Caco-2 (cell line): ENCODE measurements around the gene PADI2. TPM values are rescaled to one million over a fixed set of nuclear protein-coding genes. Genes with fewer than 3 reads are reported as not detected.

Source experiments
- BruUV-seq: library from RNA; stranded (reverse); fragments of 400-500 nt; replicated peaks from 2 replicates; lab custom pipeline; 2021; lab: Mats Ljungman, UMichigan
- CTCF ChIA-PET: fragments of 300-600 bp; sonication (Branson Sonifier 250); formaldehyde crosslinking; loops from one replicate; lab custom pipeline; 2022; ENCODE audit warnings: antibody characterized with exemption; lab: Charles Lee
- POLR2A ChIA-PET: fragments of 300-600 bp; sonication (Branson Sonifier 250); formaldehyde crosslinking; loops from one replicate; lab custom pipeline; 2022; ENCODE audit warnings: antibody characterized with exemption; lab: Charles Lee
- DNase-seq, 2 experiments: peaks; one replicate each; pipeline versions ENCODE4 v3.0.0 to v3.0.0-alpha.2; 2020 to 2022
- H3K27me3 ChIP-seq: replicated peaks from 2 replicates; pipeline ENCODE4 v1.6.0; 2011; ENCODE audit warnings: low read length; ENCODE audit not compliant: control insufficient read depth, insufficient read depth
- H3K36me3 ChIP-seq: 2 replicates; pipeline ENCODE4 v1.5.1; 2011; ENCODE audit warnings: low read length; ENCODE audit not compliant: control insufficient read depth, insufficient read depth
- H3K4me1 ChIP-seq: fragments of 250-450 bp; sonication (Bioruptor Pico); 2 replicates; pipeline ENCODE4 v1.5.1; 2020; ENCODE audit warnings: mild to moderate bottlenecking
- H3K4me3 ChIP-seq: 2 replicates; pipeline ENCODE4 v1.5.1; 2011; ENCODE audit warnings: low read depth, mild to moderate bottlenecking, control low read depth, low read length
- H3K9me3 ChIP-seq: fragments of 250-450 bp; sonication (Bioruptor Pico); 2 replicates; pipeline ENCODE4 v1.5.1; 2020; ENCODE audit warnings: mild to moderate bottlenecking, moderate library complexity
- H3K27ac Mint-ChIP-seq: one replicate; pipeline ENCODE4 v1.8.0; 2022; ENCODE audit warnings: mixed read lengths; ENCODE audit not compliant: unreplicated experiment
- H3K27me3 Mint-ChIP-seq: one replicate; pipeline ENCODE4 v1.8.0; 2022; ENCODE audit warnings: mixed read lengths; ENCODE audit not compliant: insufficient read depth, unreplicated experiment
- H3K36me3 Mint-ChIP-seq: one replicate; pipeline ENCODE4 v1.8.0; 2022; ENCODE audit warnings: mild to moderate bottlenecking, mixed read lengths; ENCODE audit not compliant: insufficient read depth, unreplicated experiment
- H3K4me1 Mint-ChIP-seq: one replicate; pipeline ENCODE4 v1.8.0; 2022; ENCODE audit warnings: low read depth, mixed read lengths; ENCODE audit not compliant: unreplicated experiment
- H3K4me3 Mint-ChIP-seq: one replicate; pipeline ENCODE4 v1.8.0; 2022; ENCODE audit warnings: mild to moderate bottlenecking, moderate library complexity, mixed read lengths; ENCODE audit not compliant: unreplicated experiment
- H3K9me3 Mint-ChIP-seq: one replicate; pipeline ENCODE4 v1.8.0; 2022; ENCODE audit warnings: mixed read lengths; ENCODE audit not compliant: unreplicated experiment
- CTCF ChIP-seq, 2 experiments: fragments of 200-600 bp in 1 of 2; IDR thresholded peaks; 1 replicate in 1 of 2; 2 replicates in 1 of 2; pipeline versions ENCODE4 v1.5.1 to v1.8.0; 2011 to 2022; ENCODE audit warnings: antibody characterized with exemption in 1 of 2, control low read depth in 1 of 2, inconsistent platforms in 1 of 2, low read depth in 1 of 2, low read length in 1 of 2, mild to moderate bottlenecking in 1 of 2, moderate library complexity in 1 of 2; ENCODE audit not compliant: insufficient read depth in 1 of 2, severe bottlenecking in 1 of 2, unreplicated experiment in 1 of 2
- intact Hi-C: fragments of 100-400 bp; cut with micrococcal nuclease; formaldehyde crosslinking; loops from one replicate; pipeline ENCODE4 v1.10.0; 2022; ENCODE audit not compliant: unreplicated experiment
- total RNA-seq: library from RNA; stranded (reverse); gene quantifications from 2 replicates; pipeline ENCODE4 v1.2.3, GENCODE V29; 2022

The PADI2 gene
- total RNA-seq, 1 experiment from 2014 or later = 0.73 TPM

GRCh38 chr1:17161137-17161740 lies 42.0 kb upstream of the PADI2 start:
- Histone ChIP-seq H3K4me1 (no peaks in the 10 kb centered on the region), H3K4me3 (no peak overlapping the region), H3K36me3 (no peaks in the 10 kb centered on the region), H3K27me3 (no peaks in the 10 kb centered on the region), H3K9me3 (peaks cover 3% of the 10 kb centered on the region; the same call in 1 of the 2 replicates)
- Mint-ChIP-seq H3K36me3 (no peaks in the 10 kb centered on the region), H3K4me3 (no peak overlapping the region), H3K4me1 (no peaks in the 10 kb centered on the region), H3K27me3 (peaks cover 6% of the 10 kb centered on the region), H3K9me3 (peaks cover 16% of the 10 kb centered on the region), H3K27ac (no peak overlapping the region)
- BruUV-seq = no TSS peak
- intact Hi-C loops = no loop called here
- TF ChIP-seq CTCF (IDR thresholded peaks at IDR 0.05; ENCODE audit: insufficient read depth in 1 of 2, low read depth in 1 of 2, low read length in 1 of 2, severe bottlenecking in 1 of 2, unreplicated experiment in 1 of 2) = no peak
- POLR2A ChIA-PET = no interaction called here
- CTCF ChIA-PET = no interaction called here
- DNase-seq = no peak

GRCh38 chr1:17158961-17159360 lies 39.7 kb upstream of the PADI2 start:
- BruUV-seq = no TSS peak

GRCh38 chr1:17156108-17156507 lies 36.9 kb upstream of the PADI2 start:
- intact Hi-C loops = no loop called here
- Mint-ChIP-seq H3K4me1 (no peaks in the 10 kb centered on the region), H3K4me3 (no peak overlapping the region), H3K27me3 (no peaks in the 10 kb centered on the region), H3K9me3 (peaks cover 40% of the 10 kb centered on the region), H3K36me3 (peaks cover 6% of the 10 kb centered on the region), H3K27ac (no peak overlapping the region)
- Histone ChIP-seq H3K27me3 (no peaks in the 10 kb centered on the region), H3K4me1 (no peaks in the 10 kb centered on the region), H3K4me3 (no peak overlapping the region), H3K36me3 (no peaks in the 10 kb centered on the region), H3K9me3 (peaks cover 15% of the 10 kb centered on the region)
- BruUV-seq = no TSS peak
- no peak for DNase-seq
- POLR2A ChIA-PET = no interaction called here
- TF ChIP-seq CTCF (IDR thresholded peaks at IDR 0.05; ENCODE audit: insufficient read depth in 1 of 2, low read depth in 1 of 2, low read length in 1 of 2, severe bottlenecking in 1 of 2, unreplicated experiment in 1 of 2) = no peak
- CTCF ChIA-PET = no interaction called here

More at GRCh38 chr1:17158961-17159360, 39.7 kb upstream of the PADI2 start:
- Mint-ChIP-seq H3K4me3 (no peak overlapping the region), H3K9me3 (peaks cover 17% of the 10 kb centered on the region), H3K4me1 (no peaks in the 10 kb centered on the region), H3K27ac (no peak overlapping the region), H3K36me3 (no peaks in the 10 kb centered on the region), H3K27me3 (peaks cover 6% of the 10 kb centered on the region)
- Histone ChIP-seq H3K9me3 (peaks cover 10% of the 10 kb centered on the region), H3K4me1 (no peaks in the 10 kb centered on the region), H3K36me3 (no peaks in the 10 kb centered on the region), H3K27me3 (no peaks in the 10 kb centered on the region), H3K4me3 (no peak overlapping the region)
- CTCF ChIA-PET = no interaction called here
- POLR2A ChIA-PET = no interaction called here
- TF ChIP-seq CTCF (IDR thresholded peaks at IDR 0.05; ENCODE audit: insufficient read depth in 1 of 2, low read depth in 1 of 2, low read length in 1 of 2, severe bottlenecking in 1 of 2, unreplicated experiment in 1 of 2) = no peak
- no peak for DNase-seq
- intact Hi-C loops = no loop called here
